Ishikawa (cell line): ENCODE data around the gene PROZ.

Experiments
- CEBPB ChIP-seq: IDR thresholded peaks from 2 replicates; pipeline ENCODE4 v1.6.1; 2012
- CREB1 ChIP-seq: IDR thresholded peaks from 2 replicates; pipeline ENCODE4 v1.6.1; 2012; ENCODE audit warnings: low read depth
- EGR1 ChIP-seq: IDR thresholded peaks from 2 replicates; pipeline ENCODE4 v1.6.1; 2012
- EP300 ChIP-seq: IDR thresholded peaks from 2 replicates; pipeline ENCODE4 v1.6.1; 2012; ENCODE audit warnings: borderline replicate concordance
- FOXM1 ChIP-seq: IDR thresholded peaks from 2 replicates; pipeline ENCODE4 v1.6.1; 2012; ENCODE audit warnings: low read depth, borderline replicate concordance
- NFIC ChIP-seq: IDR thresholded peaks from 2 replicates; pipeline ENCODE4 v1.6.1; 2012
- RAD21 ChIP-seq: IDR thresholded peaks from 2 replicates; pipeline ENCODE4 v1.6.1; 2012; ENCODE audit warnings: low read depth
- TAF1 ChIP-seq: IDR thresholded peaks from 2 replicates; pipeline ENCODE4 v1.6.1; 2012; ENCODE audit warnings: low read depth, mild to moderate bottlenecking
- TCF12 ChIP-seq: IDR thresholded peaks from 2 replicates; pipeline ENCODE4 v1.6.1; 2012; ENCODE audit warnings: low read depth
- TEAD4 ChIP-seq: IDR thresholded peaks from 2 replicates; pipeline ENCODE4 v1.6.1; 2012
- YY1 ChIP-seq: IDR thresholded peaks from 2 replicates; pipeline ENCODE4 v1.6.1; 2012; ENCODE audit warnings: low read depth
- ZBTB7A ChIP-seq: IDR thresholded peaks from 2 replicates; pipeline ENCODE4 v1.6.1; 2012; ENCODE audit warnings: low read depth
- TF ChIP-seq, protein P1 (sequence below): IDR thresholded peaks from 2 replicates; pipeline ENCODE4 v1.6.1; 2012
- TF ChIP-seq, protein P2 (sequence below): IDR thresholded peaks from 2 replicates; pipeline ENCODE4 v1.6.1; 2012
- TF ChIP-seq, protein P3 (sequence below): IDR thresholded peaks from 2 replicates; pipeline ENCODE4 v1.6.1; 2012; ENCODE audit warnings: low read depth, mild to moderate bottlenecking

PROZ gene

DNA sequence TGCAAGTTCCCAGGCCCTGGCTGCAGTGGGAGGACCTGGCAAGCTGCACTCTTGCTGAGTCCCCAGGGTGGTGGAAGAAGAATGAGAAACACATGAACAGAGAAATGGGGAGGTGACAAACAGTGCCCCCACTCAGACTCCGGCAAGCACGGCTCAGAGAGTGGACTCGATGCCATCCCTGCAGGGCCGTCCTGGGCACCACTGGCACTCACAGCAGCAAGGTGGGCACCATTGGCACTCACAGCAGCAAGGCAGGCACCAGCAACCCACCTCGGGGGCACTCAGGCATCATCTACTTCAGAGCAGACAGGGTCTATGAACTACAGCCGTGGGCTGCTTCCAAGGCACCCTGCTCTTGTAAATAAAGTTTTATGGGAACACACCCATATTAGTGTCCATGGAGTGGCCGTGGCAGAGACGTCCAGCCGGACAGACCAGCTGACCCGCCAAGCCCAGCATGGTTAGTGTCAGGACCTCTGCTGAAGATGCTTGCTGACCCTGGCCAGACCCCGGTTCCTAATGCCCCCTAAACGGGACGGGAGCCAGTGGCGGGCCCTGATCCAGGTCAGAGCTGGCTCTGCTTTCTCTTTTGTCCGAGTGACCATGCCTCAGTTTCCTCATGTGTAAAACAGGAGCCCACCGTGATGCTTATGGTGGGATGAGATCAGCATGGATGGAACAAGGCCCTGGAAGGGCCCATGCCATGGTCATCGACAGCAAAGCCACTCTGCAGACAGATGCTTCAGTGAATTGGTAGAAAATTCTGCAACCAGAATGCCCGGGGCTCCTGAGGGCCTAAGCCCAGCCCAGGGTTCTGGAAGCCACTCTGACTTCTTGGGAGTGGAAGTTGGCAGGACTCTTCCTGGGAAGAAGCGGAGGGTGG is 37.9 kb upstream of the PROZ start:
- TF ChIP-seq TEAD4, result no peak
- no peak for TF ChIP-seq EGR1
- no peak for TF ChIP-seq RAD21
- TF ChIP-seq EP300, result no peak
- TF ChIP-seq FOXM1, result no peak
- no peak for TF ChIP-seq CEBPB
- TF ChIP-seq CREB1, result no peak
- TF ChIP-seq TCF12, result no peak
- TF ChIP-seq TAF1, result no peak
- TF ChIP-seq, protein P1, sequence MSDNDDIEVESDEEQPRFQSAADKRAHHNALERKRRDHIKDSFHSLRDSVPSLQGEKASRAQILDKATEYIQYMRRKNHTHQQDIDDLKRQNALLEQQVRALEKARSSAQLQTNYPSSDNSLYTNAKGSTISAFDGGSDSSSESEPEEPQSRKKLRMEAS, result no peak
- TF ChIP-seq, protein P2, sequence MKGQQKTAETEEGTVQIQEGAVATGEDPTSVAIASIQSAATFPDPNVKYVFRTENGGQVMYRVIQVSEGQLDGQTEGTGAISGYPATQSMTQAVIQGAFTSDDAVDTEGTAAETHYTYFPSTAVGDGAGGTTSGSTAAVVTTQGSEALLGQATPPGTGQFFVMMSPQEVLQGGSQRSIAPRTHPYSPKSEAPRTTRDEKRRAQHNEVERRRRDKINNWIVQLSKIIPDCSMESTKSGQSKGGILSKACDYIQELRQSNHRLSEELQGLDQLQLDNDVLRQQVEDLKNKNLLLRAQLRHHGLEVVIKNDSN, result no peak
- TF ChIP-seq NFIC, result no peak
- TF ChIP-seq, protein P3, sequence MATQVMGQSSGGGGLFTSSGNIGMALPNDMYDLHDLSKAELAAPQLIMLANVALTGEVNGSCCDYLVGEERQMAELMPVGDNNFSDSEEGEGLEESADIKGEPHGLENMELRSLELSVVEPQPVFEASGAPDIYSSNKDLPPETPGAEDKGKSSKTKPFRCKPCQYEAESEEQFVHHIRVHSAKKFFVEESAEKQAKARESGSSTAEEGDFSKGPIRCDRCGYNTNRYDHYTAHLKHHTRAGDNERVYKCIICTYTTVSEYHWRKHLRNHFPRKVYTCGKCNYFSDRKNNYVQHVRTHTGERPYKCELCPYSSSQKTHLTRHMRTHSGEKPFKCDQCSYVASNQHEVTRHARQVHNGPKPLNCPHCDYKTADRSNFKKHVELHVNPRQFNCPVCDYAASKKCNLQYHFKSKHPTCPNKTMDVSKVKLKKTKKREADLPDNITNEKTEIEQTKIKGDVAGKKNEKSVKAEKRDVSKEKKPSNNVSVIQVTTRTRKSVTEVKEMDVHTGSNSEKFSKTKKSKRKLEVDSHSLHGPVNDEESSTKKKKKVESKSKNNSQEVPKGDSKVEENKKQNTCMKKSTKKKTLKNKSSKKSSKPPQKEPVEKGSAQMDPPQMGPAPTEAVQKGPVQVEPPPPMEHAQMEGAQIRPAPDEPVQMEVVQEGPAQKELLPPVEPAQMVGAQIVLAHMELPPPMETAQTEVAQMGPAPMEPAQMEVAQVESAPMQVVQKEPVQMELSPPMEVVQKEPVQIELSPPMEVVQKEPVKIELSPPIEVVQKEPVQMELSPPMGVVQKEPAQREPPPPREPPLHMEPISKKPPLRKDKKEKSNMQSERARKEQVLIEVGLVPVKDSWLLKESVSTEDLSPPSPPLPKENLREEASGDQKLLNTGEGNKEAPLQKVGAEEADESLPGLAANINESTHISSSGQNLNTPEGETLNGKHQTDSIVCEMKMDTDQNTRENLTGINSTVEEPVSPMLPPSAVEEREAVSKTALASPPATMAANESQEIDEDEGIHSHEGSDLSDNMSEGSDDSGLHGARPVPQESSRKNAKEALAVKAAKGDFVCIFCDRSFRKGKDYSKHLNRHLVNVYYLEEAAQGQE, result no peak
- TF ChIP-seq ZBTB7A, result no peak

DNA sequence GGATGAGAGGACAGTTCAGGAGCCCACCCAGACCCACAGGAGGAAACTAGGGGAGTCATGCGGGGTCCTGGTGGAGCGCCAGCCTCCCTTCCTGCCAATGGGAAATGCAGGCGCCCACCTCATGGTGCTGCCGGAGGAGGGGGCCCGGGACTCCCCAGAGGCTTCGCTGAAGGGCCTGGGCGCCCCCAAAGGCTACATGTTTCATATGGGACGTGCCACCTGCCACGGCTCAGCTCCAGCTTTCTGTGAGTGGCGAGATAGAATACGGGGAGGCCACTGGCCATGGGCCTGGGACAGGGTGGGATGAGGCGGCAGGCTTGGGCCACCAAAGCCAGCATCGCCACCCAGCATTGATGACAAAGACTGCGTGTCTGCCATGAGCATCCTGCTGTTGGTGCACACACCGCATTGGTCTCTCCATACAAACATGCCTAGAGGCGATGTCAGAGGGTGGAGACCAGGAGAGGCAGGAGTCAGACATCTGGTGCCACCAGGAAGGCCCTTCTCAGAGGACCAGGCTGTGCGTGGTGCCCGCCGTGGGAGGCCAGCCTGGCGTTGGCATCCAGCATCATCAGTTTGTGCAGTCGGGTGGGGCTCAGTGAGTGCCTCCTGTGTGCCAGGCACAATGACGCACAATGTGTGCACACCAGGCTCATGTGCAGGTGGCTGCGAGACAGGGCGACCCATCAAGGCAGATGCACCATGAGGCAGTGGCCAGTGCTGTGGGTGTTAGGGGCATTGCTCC is 37.1 kb upstream of the PROZ start:
- no peak for TF ChIP-seq TEAD4
- TF ChIP-seq CEBPB, result no peak
- no peak for TF ChIP-seq ZBTB7A
- TF ChIP-seq YY1, result no peak
- no peak for TF ChIP-seq EGR1
- TF ChIP-seq, protein P2, result no peak
- no peak for TF ChIP-seq CREB1
- TF ChIP-seq TAF1, result no peak
- TF ChIP-seq NFIC, result no peak
- TF ChIP-seq, protein P1, result no peak
- TF ChIP-seq TCF12, result no peak
- no peak for TF ChIP-seq RAD21
- no peak for TF ChIP-seq FOXM1
- TF ChIP-seq, protein P3, result no peak
- no peak for TF ChIP-seq EP300

DNA sequence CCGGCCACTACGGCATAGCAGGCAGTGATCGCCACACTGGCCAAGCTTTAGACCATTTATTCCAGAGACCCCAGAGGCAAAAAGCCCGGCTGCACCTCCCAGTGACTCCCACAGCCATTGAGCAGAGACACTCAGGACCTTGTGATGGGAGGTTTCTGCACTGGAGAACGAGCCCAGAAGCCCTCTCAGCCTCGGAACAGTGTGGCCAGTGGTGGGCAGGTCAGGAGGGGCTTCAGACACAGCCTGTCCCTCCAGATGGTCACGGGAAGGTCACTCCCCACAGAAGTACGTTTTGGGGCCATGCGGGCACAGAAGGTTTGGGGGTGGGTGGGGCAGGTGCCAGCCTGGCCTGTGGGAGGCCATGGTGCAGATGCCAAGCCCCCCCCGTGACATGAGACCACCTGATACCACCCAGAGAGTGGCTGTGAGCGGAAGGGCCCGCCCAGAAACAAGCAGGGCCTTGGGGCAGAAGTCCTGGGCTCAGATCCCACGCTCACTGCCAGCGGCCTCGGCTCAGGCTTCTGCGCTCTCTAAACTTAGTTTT is 36.4 kb upstream of the PROZ start:
- TF ChIP-seq RAD21 (no peak), EP300 (no peak)

DNA sequence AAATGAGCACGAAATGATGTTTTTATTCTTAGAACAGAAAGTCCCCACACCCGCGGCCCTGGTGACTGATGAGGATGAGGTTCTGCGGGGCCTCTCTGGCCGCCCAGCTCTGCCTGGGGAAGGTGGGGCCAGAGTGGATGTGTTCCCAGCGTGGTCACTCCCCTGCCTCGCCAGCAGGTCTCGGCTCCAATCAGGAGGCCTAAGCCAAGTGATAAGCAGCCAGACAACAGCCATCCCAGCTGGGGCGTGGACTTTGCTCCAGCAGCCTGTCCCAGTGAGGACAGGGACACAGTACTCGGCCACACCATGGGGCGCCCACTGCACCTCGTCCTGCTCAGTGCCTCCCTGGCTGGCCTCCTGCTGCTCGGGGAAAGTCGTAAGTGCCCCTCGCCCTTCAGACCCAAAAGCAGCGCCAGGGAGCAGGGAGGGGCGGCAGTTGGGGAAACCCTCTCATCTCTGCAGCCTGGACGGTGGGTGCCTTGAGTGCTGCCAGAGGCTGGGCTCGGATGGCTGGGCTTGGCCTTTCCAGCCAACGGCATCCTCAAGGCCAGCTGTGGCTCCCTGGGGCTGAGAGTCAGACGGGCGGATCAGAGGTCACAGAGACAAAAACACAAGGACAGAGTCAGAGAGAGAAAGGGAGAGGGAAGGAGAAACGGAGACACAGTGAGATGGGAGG is 35.8 kb upstream of the PROZ start, which contains the start of gene F10:
F10 (plus strand) TSS at position 250 of the 676 bp plus-strand sequence; CDS start at position 307, 57 bp downstream.
- TF ChIP-seq, protein P2, result no peak
- no peak for TF ChIP-seq EP300
- no peak for TF ChIP-seq TCF12
- no peak for TF ChIP-seq TEAD4
- no peak for TF ChIP-seq CREB1
- TF ChIP-seq, protein P1, result no peak
- TF ChIP-seq EGR1, result no peak
- TF ChIP-seq NFIC, result no peak
- TF ChIP-seq, protein P3, result no peak
- TF ChIP-seq CEBPB, result no peak
- no peak for TF ChIP-seq RAD21
- TF ChIP-seq FOXM1, result no peak
- no peak for TF ChIP-seq YY1
- no peak for TF ChIP-seq TAF1
- TF ChIP-seq ZBTB7A, result no peak
